Measurements from ENCODE around the gene P2RY2. TPM values are rescaled to one million over a fixed set of nuclear protein-coding genes. Genes with fewer than 3 reads are reported as not detected.

Gene P2RY2
- total RNA-seq, 1 experiment from 2014 or later: 0.26 TPM

GRCh38 chr11:73271936-73272679, 54.0 kb downstream of the P2RY2 start, which contains the start of gene P2RY6:
P2RY6 (plus strand) TSS chr11:73272338; CDS start chr11:73296519, 24,181 bp downstream.
- Histone ChIP-seq H2AK5ac (ENCODE audit: insufficient read length, low read length) (no peak within 1 kb of the TSS), H3K14ac (ENCODE audit: insufficient read depth, low read length) (no peak within 1 kb of the TSS), H2BK20ac (ENCODE audit: low read depth, low read length, poor library complexity, severe bottlenecking) (no peak within 1 kb of the TSS), H2BK12ac (ENCODE audit: insufficient read length, low read depth, low read length) (no peak within 1 kb of the TSS), H4K91ac (ENCODE audit: insufficient read length, low read depth, low read length) (no peak within 1 kb of the TSS), H3K23me2 (ENCODE audit: insufficient read length, low read depth, low read length, poor library complexity, severe bottlenecking) (no peaks in the 10 kb centered on the region), H3K9me3 (ENCODE audit: control insufficient read depth, low read depth, low read length) (no peaks in the 10 kb centered on the region), H4K8ac (replicated peaks; ENCODE audit: insufficient read length, low read depth, low read length) (no peak within 1 kb of the TSS), H3K9ac (ENCODE audit: extremely low read depth, insufficient read length, low read length) (no peak within 1 kb of the TSS), H4K5ac (ENCODE audit: insufficient read length, low read depth, low read length) (no peak within 1 kb of the TSS), H2BK15ac (ENCODE audit: low read depth, low read length) (no peak within 1 kb of the TSS), H3K4me1 (ENCODE audit: insufficient read depth, low read length) (no peaks in the 10 kb centered on the region), H2BK120ac (ENCODE audit: low read depth, low read length, poor library complexity, severe bottlenecking) (no peak within 1 kb of the TSS), H3K27me3 (ENCODE audit: insufficient read depth, low read length) (no peaks in the 10 kb centered on the region; the same call in 1 of the 2 replicates), H3K4me2 (ENCODE audit: insufficient read depth, insufficient read length, low read length) (no peak within 1 kb of the TSS), H3K4ac (ENCODE audit: low read depth, low read length) (no peak within 1 kb of the TSS), H2BK5ac (ENCODE audit: insufficient read length, low read length) (no peak within 1 kb of the TSS), H3T11ph (ENCODE audit: low read length) (no peak within 1 kb of the TSS), H3K27ac (ENCODE audit: insufficient read length, low read depth, low read length) (no peak within 1 kb of the TSS), H3K18ac (ENCODE audit: insufficient read length, low read depth, low read length) (no peak within 1 kb of the TSS), H4K20me1 (ENCODE audit: control insufficient read depth, insufficient read depth, insufficient read length) (no peaks in the 10 kb centered on the region), H3K79me1 (ENCODE audit: insufficient read depth, low read depth, low read length, poor library complexity, severe bottlenecking) (no peaks in the 10 kb centered on the region), H2AFZ (ENCODE audit: low read length) (no peak within 1 kb of the TSS), H3K56ac (ENCODE audit: insufficient read length, low read depth, low read length) (no peak within 1 kb of the TSS), H3K23ac (ENCODE audit: insufficient read length, low read depth, low read length) (no peak within 1 kb of the TSS), H3K79me2 (ENCODE audit: insufficient read depth, low read length) (no peaks in the 10 kb centered on the region)
- H3K36me3 Mint-ChIP-seq (ENCODE audit: insufficient read depth in 1 of 3, low read depth in 3 of 3): no peaks in the 10 kb centered on the region
- no peak within 1 kb of the TSS for H3K4me3 Mint-ChIP-seq
- DNase-seq: peak; percentile 44
- no peaks in the 10 kb centered on the region; a peak in 1 of 5 replicates for H3K9me3 Mint-ChIP-seq
- TF ChIP-seq, protein P1, sequence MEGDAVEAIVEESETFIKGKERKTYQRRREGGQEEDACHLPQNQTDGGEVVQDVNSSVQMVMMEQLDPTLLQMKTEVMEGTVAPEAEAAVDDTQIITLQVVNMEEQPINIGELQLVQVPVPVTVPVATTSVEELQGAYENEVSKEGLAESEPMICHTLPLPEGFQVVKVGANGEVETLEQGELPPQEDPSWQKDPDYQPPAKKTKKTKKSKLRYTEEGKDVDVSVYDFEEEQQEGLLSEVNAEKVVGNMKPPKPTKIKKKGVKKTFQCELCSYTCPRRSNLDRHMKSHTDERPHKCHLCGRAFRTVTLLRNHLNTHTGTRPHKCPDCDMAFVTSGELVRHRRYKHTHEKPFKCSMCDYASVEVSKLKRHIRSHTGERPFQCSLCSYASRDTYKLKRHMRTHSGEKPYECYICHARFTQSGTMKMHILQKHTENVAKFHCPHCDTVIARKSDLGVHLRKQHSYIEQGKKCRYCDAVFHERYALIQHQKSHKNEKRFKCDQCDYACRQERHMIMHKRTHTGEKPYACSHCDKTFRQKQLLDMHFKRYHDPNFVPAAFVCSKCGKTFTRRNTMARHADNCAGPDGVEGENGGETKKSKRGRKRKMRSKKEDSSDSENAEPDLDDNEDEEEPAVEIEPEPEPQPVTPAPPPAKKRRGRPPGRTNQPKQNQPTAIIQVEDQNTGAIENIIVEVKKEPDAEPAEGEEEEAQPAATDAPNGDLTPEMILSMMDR (conservative IDR thresholded peaks at IDR 0.05): no peak
- peaks cover 27 to 45% of the 10 kb centered on the region in 2 experiments for H3K4me1 Mint-ChIP-seq
- no CpG with 5 or more reads among the region's 17 CpGs for WGBS (ENCODE audit: extremely low coverage, insufficient read length, low lambda C conversion rate)
- H3K27ac Mint-ChIP-seq: no peak within 1 kb of the TSS; a peak in 1 of 7 replicates
- H3K27me3 Mint-ChIP-seq (ENCODE audit: low read depth): peaks cover 4% of the 10 kb centered on the region
